ENCODE data around the gene LCOR. TPM values are rescaled to one million over a fixed set of nuclear protein-coding genes. Genes with fewer than 3 reads are reported as not detected.

LCOR gene
- total RNA-seq, 4 donors from 2014 or later = 47.2 to 86.4 (median 60.0) TPM

DNA sequence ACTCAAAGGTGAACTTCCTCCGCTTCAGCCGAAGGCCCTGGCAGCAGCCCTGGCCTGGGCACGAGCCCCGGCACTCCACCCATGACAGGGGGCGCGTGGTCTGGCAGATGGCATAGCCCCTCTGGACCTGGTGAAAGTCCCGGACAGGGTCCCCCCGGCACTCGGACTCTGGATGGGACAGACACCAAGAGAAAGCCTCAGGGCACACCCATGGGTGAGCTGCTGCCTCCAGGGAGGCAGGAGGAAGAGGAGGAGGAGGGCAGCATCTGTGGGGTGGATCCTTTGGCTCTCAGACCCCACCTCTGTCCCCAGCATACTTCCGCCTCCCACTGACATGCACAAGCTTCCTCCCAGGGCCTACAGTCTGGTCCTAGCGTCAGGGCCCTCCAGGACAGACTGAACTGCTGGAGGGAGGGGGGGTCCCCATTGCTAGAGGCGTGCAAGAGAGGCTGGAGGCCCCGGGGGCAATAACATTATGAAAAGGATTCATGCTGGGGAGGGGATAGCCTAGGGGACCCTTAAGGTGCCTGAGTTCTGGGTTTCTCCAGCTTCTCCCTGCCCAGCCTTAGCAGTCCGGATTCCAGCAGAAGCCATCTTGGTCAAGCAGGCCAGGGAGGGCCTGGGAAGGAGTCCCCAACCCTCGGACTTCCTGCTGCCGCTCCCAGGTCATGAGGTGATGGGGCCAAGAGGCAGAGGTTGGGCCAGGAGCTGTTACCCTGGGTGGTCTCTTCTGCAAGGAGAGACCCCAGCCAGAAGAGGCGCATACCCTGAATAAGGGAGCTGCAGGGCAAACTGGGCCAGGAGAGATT, 169.3 kb downstream of the LCOR start:
- no peaks in the 10 kb centered on the region for H3K36me3 ChIP-seq
- no peak overlapping the region for H3K4me3 ChIP-seq
- no peak for DNase-seq
- intact Hi-C loops (cut with DNase I; ENCODE audit: low total_unique reads) (loop anchor here (5.0 kb wide), 1 partner anchor 214 kb away; no protein-coding TSS in a partner anchor), in situ Hi-C loops (cut with MboI; ENCODE audit: low pct_ligation_motif_present in 1 of 4, low pct_unique_long_range_greater_than_20kb in 1 of 4, low sequenced_read_pairs in 3 of 4) (loop anchor here in 1 of 4 donors (25.0 kb wide), 1 partner anchor 364 kb away; no protein-coding TSS in a partner anchor)
- H3K27ac ChIP-seq = no peak overlapping the region
- WGBS, 2 donors (ENCODE audit: low coverage in 1 of 2) = 89% methylated on average over 17 of the region's 17 CpGs; no CpG with 5 or more reads in 1 of the 2 donors
- H3K4me1 ChIP-seq = no peaks in the 10 kb centered on the region
- no peak for TF ChIP-seq EP300 (IDR thresholded peaks at IDR 0.05; ENCODE audit: low read depth)
- no peak for TF ChIP-seq POLR2A (IDR thresholded peaks at IDR 0.05)
- no peak for TF ChIP-seq POLR2AphosphoS5 (IDR thresholded peaks at IDR 0.05)
- TF ChIP-seq, protein P1, sequence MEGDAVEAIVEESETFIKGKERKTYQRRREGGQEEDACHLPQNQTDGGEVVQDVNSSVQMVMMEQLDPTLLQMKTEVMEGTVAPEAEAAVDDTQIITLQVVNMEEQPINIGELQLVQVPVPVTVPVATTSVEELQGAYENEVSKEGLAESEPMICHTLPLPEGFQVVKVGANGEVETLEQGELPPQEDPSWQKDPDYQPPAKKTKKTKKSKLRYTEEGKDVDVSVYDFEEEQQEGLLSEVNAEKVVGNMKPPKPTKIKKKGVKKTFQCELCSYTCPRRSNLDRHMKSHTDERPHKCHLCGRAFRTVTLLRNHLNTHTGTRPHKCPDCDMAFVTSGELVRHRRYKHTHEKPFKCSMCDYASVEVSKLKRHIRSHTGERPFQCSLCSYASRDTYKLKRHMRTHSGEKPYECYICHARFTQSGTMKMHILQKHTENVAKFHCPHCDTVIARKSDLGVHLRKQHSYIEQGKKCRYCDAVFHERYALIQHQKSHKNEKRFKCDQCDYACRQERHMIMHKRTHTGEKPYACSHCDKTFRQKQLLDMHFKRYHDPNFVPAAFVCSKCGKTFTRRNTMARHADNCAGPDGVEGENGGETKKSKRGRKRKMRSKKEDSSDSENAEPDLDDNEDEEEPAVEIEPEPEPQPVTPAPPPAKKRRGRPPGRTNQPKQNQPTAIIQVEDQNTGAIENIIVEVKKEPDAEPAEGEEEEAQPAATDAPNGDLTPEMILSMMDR (IDR thresholded peaks at IDR 0.05) = no peak
- H3K27me3 ChIP-seq = no peaks in the 10 kb centered on the region
- H3K9me3 ChIP-seq = no peaks in the 10 kb centered on the region

DNA sequence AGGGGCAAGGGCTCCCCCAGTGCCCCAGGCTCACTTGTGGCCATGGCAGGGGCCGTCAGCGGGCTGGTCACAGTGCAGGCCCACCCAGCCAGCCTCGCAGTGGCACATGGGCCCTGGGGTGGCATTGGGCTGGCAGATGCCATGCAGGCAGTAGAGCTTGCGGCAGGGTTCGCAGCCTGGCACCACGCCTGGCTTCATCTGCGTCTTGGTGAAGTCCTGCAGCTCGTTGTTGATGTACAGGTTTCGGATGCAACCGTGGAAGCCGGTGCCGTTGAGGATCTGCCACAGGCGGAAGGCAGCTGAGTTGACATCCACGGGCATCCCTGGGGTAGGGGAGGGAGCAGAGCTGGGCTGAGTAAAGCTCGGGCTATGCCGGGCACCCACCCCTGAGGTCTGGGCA, 170.6 kb downstream of the LCOR start:
- Histone ChIP-seq H3K9me3 (peaks cover 7 to 8% of the 10 kb centered on the region in 2 donors), H3K36me3 (no peaks in the 10 kb centered on the region), H3K4me3 (no peak overlapping the region), H3K27ac (no peak overlapping the region), H3K27me3 (no peaks in the 10 kb centered on the region), H3K4me1 (no peaks in the 10 kb centered on the region)
- 99% methylated on average over 16 of the region's 16 CpGs; no CpG with 5 or more reads in 1 of the 2 donors for WGBS, 2 donors (ENCODE audit: low coverage in 1 of 2)
- in situ Hi-C loops (cut with MboI; ENCODE audit: low pct_ligation_motif_present in 1 of 4, low pct_unique_long_range_greater_than_20kb in 1 of 4, low sequenced_read_pairs in 3 of 4) (loop anchor here in 1 of 4 donors (25.0 kb wide), 1 partner anchor 365 kb away; no protein-coding TSS in a partner anchor), intact Hi-C loops (cut with DNase I; ENCODE audit: low total_unique reads) (loop anchor here (5.0 kb wide), 1 partner anchor 215 kb away; no protein-coding TSS in a partner anchor)
- no peak for DNase-seq
- TF ChIP-seq POLR2AphosphoS5 (IDR thresholded peaks at IDR 0.05) = no peak
- TF ChIP-seq, protein P1 (IDR thresholded peaks at IDR 0.05) = no peak
- no peak for TF ChIP-seq POLR2A (IDR thresholded peaks at IDR 0.05)
- TF ChIP-seq EP300 (IDR thresholded peaks at IDR 0.05; ENCODE audit: low read depth) = no peak

DNA sequence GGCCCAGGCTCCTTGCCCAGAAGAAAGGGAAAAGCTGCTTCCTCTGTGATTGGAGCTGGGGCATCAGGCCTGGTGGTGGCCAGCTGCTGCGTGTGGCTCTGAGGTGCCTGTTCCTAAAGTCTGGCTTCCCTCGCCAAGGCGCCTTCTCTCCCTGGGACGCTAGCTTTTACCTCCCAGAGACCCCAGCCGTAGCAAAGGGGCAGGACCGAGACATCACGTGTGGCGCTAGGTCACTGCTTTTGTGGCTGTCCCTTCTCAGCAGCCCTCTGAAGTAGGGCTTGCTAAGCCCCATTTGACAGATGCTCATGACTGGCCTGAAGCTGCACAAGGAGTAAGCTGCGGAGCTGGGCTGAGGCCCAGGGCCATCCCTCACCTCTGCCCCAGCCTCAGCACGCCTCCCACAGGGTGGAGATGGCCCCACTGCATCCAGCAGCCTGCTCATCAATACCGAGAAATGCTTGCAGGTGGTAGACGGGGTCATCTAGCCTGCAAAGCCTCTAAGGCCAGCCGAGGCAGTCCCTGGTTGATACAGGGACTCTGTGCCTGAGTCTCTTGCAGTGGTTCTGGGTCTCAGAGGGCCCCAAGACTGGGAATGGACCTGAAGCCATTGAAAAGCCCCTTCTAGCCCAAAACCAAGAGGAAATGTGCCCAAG, 171.2 kb downstream of the LCOR start:
- TF ChIP-seq POLR2A (IDR thresholded peaks at IDR 0.05) (no peak), EP300 (IDR thresholded peaks at IDR 0.05; ENCODE audit: low read depth) (no peak)
- Histone ChIP-seq H3K36me3 (no peaks in the 10 kb centered on the region), H3K4me3 (no peak overlapping the region), H3K4me1 (no peaks in the 10 kb centered on the region), H3K9me3 (peaks cover 9 to 10% of the 10 kb centered on the region in 2 donors), H3K27me3 (no peaks in the 10 kb centered on the region), H3K27ac (no peak overlapping the region)
- in situ Hi-C loops (cut with MboI; ENCODE audit: low pct_ligation_motif_present in 1 of 4, low pct_unique_long_range_greater_than_20kb in 1 of 4, low sequenced_read_pairs in 3 of 4) = loop anchor here in 1 of 4 donors (25.0 kb wide), 1 partner anchor 366 kb away; no protein-coding TSS in a partner anchor
- intact Hi-C loops (cut with DNase I; ENCODE audit: low total_unique reads) = loop anchor here (5.0 kb wide), 1 partner anchor 216 kb away; no protein-coding TSS in a partner anchor
- WGBS, 2 donors (ENCODE audit: low coverage in 1 of 2) = 90% methylated on average over 13 of the region's 13 CpGs; no CpG with 5 or more reads in 1 of the 2 donors
- DNase-seq = no peak

DNA sequence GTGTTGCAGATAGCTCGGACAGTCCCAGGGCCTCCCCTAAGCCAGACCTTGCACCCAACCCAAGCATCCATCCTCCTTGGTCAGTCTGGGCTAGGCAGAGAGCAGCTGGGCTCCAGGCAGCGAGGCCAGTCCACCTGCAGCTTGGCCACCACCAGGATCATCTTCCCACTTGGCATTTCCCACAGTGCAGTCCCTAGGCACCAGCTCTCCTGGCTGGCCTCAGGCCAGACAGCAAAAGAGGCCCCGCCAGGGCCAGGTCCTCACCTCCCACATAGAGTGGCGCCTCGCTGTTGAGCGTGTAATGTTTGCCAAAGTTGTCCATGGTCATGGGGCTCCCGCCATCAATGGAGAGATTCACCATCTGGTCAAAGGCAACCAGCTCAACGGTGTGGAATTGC, 171.7 kb downstream of the LCOR start:
- in situ Hi-C loops (cut with MboI; ENCODE audit: low pct_ligation_motif_present in 1 of 4, low pct_unique_long_range_greater_than_20kb in 1 of 4, low sequenced_read_pairs in 3 of 4) (loop anchor here in 1 of 4 donors (25.0 kb wide), 1 partner anchor 367 kb away; no protein-coding TSS in a partner anchor), intact Hi-C loops (cut with DNase I; ENCODE audit: low total_unique reads) (loop anchor here (5.0 kb wide), 1 partner anchor 217 kb away; no protein-coding TSS in a partner anchor)
- no peak overlapping the region for H3K4me3 ChIP-seq
- TF ChIP-seq POLR2A (IDR thresholded peaks at IDR 0.05) (no peak), EP300 (IDR thresholded peaks at IDR 0.05; ENCODE audit: low read depth) (no peak), POLR2AphosphoS5 (IDR thresholded peaks at IDR 0.05) (no peak)
- TF ChIP-seq, protein P1 (IDR thresholded peaks at IDR 0.05) = no peak
- H3K9me3 ChIP-seq = peaks cover 9 to 10% of the 10 kb centered on the region in 2 donors
- no peaks in the 10 kb centered on the region for H3K27me3 ChIP-seq
- H3K36me3 ChIP-seq = no peaks in the 10 kb centered on the region
- WGBS, 2 donors (ENCODE audit: low coverage in 1 of 2) = 95% methylated on average over 8 of the region's 8 CpGs; no CpG with 5 or more reads in 1 of the 2 donors
- H3K4me1 ChIP-seq = no peaks in the 10 kb centered on the region
- H3K27ac ChIP-seq = no peak overlapping the region
- no peak for DNase-seq
